Type B pancreatic cell (in vitro differentiated cells): ENCODE measurements around the gene HPS1. TPM values are rescaled to one million over a fixed set of nuclear protein-coding genes. Genes with fewer than 3 reads are reported as not detected.

Experiments used
- DNase-seq: peaks from one replicate; pipeline ENCODE4 v3.0.0; 2021; ENCODE audit warnings: mixed read lengths; ENCODE audit not compliant: unreplicated experiment; ENCODE audit errors: extremely low spot score
- H3K27ac Mint-ChIP-seq: 2 replicates; pipeline ENCODE4 v1.8.0; 2021; ENCODE audit warnings: mild to moderate bottlenecking, mixed read lengths
- H3K27me3 Mint-ChIP-seq: 2 replicates; pipeline ENCODE4 v1.8.0; 2021; ENCODE audit warnings: mixed read lengths
- H3K36me3 Mint-ChIP-seq: 2 replicates; pipeline ENCODE4 v1.8.0; 2021; ENCODE audit warnings: mixed read lengths
- H3K4me1 Mint-ChIP-seq: one replicate; pipeline ENCODE4 v1.8.0; 2021; ENCODE audit warnings: mixed read lengths; ENCODE audit not compliant: unreplicated experiment
- H3K4me3 Mint-ChIP-seq: 2 replicates; pipeline ENCODE4 v1.8.0; 2021; ENCODE audit warnings: mild to moderate bottlenecking, mixed read lengths
- H3K9me3 Mint-ChIP-seq: 2 replicates; pipeline ENCODE4 v1.8.0; 2021; ENCODE audit warnings: mixed read lengths
- total RNA-seq: library from RNA; stranded (reverse); gene quantifications from 2 replicates; pipeline ENCODE4 v1.2.1, GENCODE V29; 2021; ENCODE audit warnings: low replicate concordance
- TF ChIP-seq, protein P1 (sequence below): fragments of 200-600 bp; sonication (generic); conservative IDR thresholded peaks from 2 replicates; pipeline ENCODE4 v1.5.0; 2021; ENCODE audit warnings: antibody characterized with exemption, mild to moderate bottlenecking

HPS1 gene
- total RNA-seq, 1 donor from 2014 or later = 60.5 TPM

DNA sequence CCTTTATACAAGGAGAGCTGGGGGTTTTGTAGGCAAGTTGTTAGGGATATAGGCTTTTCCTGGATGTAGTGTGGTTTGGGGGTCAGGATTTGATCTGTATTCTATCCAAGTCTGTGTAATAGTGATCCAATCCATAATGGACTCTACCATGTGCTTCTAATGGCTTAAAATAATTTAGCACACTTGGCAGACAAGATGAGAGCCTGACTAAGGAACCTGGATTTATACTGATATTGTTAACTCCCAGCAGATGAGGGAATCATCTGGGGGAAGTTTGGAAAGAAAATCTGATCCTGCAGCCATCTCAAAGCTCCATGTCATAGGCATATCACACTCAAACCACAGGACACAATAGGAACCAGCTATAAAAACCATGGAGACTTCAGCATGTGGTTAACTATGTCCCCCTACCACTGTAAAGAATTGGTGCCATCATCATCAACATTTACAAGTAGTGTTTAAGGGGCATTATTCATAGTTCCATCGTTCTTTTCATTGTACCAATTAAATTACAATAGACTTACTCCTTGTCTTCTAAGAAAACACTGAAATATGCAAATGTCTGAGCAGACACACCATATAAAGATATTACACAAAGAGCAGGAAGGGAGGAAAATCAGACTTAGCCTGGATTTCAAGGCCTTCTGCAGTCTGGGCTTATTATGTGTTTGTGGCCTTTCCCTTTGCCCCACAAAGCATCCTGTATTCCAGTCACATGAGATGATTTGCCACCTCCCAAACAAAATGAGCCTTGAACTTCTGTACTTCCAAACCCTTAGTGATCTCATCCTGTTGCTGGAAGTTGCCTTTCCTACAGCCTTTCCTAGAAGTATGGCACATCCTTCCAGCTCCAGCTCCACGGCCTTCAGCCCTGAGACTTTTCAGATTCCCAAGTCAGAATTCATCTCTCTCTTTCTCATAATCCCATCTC is 22.5 kb upstream of the HPS1 start:
- TF ChIP-seq, protein P1, sequence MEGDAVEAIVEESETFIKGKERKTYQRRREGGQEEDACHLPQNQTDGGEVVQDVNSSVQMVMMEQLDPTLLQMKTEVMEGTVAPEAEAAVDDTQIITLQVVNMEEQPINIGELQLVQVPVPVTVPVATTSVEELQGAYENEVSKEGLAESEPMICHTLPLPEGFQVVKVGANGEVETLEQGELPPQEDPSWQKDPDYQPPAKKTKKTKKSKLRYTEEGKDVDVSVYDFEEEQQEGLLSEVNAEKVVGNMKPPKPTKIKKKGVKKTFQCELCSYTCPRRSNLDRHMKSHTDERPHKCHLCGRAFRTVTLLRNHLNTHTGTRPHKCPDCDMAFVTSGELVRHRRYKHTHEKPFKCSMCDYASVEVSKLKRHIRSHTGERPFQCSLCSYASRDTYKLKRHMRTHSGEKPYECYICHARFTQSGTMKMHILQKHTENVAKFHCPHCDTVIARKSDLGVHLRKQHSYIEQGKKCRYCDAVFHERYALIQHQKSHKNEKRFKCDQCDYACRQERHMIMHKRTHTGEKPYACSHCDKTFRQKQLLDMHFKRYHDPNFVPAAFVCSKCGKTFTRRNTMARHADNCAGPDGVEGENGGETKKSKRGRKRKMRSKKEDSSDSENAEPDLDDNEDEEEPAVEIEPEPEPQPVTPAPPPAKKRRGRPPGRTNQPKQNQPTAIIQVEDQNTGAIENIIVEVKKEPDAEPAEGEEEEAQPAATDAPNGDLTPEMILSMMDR = no peak
- H3K4me3 Mint-ChIP-seq = no peak overlapping the region
- H3K9me3 Mint-ChIP-seq = no peaks in the 10 kb centered on the region
- no peak overlapping the region for H3K27ac Mint-ChIP-seq
- no peaks in the 10 kb centered on the region for H3K36me3 Mint-ChIP-seq
- peaks cover 25% of the 10 kb centered on the region for H3K27me3 Mint-ChIP-seq
- no peak for DNase-seq
- H3K4me1 Mint-ChIP-seq = peaks cover 36% of the 10 kb centered on the region

DNA sequence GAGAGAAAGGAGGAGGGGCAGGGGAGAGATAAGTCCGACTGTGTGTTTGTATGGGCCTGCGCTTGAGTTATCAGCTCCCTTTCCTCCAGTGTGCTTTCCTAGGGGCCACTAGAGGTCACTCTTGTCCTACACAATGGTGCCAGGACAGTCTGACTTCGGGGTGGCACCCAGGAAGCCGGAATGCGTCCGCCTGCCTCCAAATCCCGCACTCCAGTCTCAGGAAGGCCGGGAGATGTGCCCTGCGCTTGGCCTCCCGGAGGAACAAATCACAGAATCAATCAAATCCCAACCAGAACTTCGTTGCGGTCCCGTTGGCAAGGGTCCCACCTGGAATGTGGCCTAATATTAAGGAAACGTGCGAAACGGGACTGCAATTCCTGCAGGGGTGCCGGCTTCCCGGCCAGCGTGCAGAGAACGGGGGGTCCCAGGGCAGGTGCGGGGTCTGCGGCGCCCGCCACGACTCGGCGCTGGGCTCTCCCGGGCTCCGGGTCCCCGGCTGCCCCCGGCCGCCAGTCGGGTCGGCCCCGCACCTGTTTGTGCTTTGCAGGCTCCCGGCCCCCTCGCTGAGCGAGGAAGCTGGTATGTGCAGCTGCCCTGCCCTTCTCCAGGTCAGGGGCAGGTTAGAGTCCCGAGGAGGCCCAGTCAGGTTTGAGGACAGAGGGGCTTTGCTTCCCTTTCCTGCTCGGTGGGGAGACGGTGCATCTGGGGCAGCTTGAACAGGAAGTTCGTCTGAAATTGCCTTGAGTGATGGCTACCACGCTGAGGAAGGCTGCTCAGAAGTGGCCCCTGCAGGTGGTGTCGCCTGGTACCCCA is 21.0 kb upstream of the HPS1 start:
- Mint-ChIP-seq H3K36me3 (no peaks in the 10 kb centered on the region), H3K27me3 (peaks cover 25% of the 10 kb centered on the region), H3K4me3 (peak overlapping the region; percentile 95), H3K27ac (peak overlapping the region; percentile 80), H3K4me1 (peaks cover 36% of the 10 kb centered on the region), H3K9me3 (no peaks in the 10 kb centered on the region)
- TF ChIP-seq, protein P1 = peak; percentile 93
- no peak for DNase-seq

DNA sequence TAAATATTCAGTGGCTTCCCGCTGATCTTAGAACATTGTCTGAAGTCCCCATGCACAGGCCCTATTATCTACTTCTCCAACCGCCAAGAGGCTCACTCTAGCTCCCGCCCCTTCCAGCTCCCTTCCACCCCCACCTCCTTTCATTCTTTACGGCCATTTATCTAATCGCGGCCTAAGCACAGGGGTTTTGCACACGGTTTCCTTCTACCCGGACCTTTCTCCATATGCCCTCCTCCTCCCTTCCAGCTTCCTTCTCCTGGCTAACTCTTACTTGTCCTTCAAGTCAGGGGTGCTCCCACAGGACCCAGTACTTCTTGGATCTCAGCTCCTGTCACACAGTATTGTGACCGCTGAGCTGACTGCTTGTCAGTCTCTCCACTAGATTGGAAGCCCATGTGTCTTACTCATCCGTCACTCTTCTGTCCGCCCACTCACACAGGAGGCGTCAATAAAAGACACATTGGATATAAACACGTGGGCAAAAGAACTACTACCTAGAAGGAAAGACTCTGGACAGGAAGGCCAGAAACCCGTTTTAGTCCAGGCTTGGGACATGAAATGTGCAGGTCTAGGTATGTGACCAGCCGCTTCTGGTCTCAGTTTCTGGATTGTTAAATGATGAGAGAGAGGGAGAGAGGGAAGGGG is 20.2 kb upstream of the HPS1 start:
- Mint-ChIP-seq H3K9me3 (no peaks in the 10 kb centered on the region), H3K27ac (peak overlapping the region; percentile 80), H3K4me1 (peaks cover 31% of the 10 kb centered on the region), H3K4me3 (peak overlapping the region; percentile 95), H3K27me3 (peaks cover 25% of the 10 kb centered on the region), H3K36me3 (no peaks in the 10 kb centered on the region)
- TF ChIP-seq, protein P1 = no peak
- no peak for DNase-seq

DNA sequence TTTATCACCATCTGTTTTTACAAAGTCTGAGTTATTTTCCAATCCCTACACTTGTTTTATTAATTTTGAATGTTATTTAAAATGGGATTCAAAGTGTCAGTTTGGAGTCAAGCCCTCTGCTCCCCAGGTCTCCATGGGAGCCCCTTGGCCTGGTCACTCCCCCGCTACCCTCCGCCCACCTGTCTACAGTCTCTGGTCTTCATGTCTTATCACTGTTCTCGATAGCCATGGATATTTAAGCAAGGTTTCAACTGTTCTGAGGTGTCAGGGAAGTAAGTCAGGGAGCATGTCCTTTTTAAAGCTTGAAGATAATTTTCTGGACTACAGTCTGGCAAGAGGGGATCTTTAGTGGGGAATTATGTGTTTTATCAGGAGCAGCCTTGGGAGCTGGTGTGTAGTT is 19.1 kb upstream of the HPS1 start:
- no peak overlapping the region for H3K27ac Mint-ChIP-seq
- no peaks in the 10 kb centered on the region for H3K36me3 Mint-ChIP-seq
- no peaks in the 10 kb centered on the region for H3K9me3 Mint-ChIP-seq
- peaks cover 32% of the 10 kb centered on the region for H3K4me1 Mint-ChIP-seq
- peaks cover 24% of the 10 kb centered on the region for H3K27me3 Mint-ChIP-seq
- no peak for DNase-seq
- H3K4me3 Mint-ChIP-seq = no peak overlapping the region
- TF ChIP-seq, protein P1 = no peak

DNA sequence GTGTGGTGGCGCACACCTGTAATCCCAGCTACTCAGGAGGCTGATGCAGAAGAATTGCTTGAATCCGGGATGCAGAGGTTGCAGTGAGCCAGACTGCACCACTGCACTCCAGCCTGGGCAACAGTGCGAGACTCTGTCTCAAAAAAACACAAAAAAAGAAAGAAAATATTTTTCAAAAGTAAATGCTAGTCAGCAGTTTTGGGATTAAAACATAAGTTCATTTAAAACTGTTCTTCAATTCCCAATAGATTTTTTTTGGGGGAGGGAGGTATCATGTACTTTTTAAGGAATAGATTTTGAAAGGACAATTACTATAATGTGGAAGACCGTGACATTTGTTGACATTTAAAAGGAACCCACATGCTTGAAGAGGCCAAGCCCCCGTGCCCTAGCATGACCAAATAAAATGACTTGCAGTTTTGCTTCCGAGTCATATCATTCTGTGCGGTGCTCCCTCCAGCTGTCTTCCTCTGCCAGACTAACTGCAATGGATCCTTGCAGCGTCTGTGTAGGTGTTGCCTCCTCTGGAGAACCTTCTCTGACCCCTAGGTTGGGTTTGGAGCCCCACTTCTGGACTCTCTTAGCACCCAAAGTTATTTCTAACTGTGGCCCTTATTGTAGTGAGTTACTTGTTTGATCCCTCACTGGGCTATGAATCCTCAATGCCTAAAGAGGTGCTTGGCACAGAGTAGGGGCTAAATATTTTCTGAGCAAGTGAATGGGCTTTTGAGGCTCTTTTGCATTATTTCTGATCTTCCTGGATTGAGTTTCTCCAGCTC is 17.4 kb upstream of the HPS1 start:
- Mint-ChIP-seq H3K9me3 (no peaks in the 10 kb centered on the region), H3K27ac (no peak overlapping the region), H3K36me3 (no peaks in the 10 kb centered on the region), H3K4me3 (no peak overlapping the region), H3K27me3 (peaks cover 16% of the 10 kb centered on the region), H3K4me1 (peaks cover 32% of the 10 kb centered on the region)
- no peak for DNase-seq
- TF ChIP-seq, protein P1 = no peak
